T1000 (cell line): ENCODE data around the gene SMIM28.
"Not testable (repeated sequence)": the region's sequence is repeated elsewhere in the genome, so short reads cannot be mapped to it uniquely, and the experiment has no call there.

ENCODE experiments used
- DNase-seq: peaks from one replicate; lab custom pipeline; 2025; ENCODE audit warnings: mixed read lengths; lab: John Stamatoyannopoulos, UW

The SMIM28 gene

GRCh38 chr6:138405816-138406413 is 28.2 kb downstream of the SMIM28 start:
- no peak for DNase-seq

GRCh38 chr6:138406443-138406842 is 28.7 kb downstream of the SMIM28 start:
- no peak for DNase-seq

- DNase-seq = no peak
Observed at GRCh38 chr6:138410048-138410735, 32.5 kb downstream of the SMIM28 start.

- peak; percentile 29 for DNase-seq
Observed at GRCh38 chr6:138410972-138411880, 33.5 kb downstream of the SMIM28 start.

GRCh38 chr6:138415125-138415524 is 37.4 kb downstream of the SMIM28 start:
- no peak for DNase-seq

- no peak for DNase-seq
Observed at GRCh38 chr6:138416206-138416605, 38.5 kb downstream of the SMIM28 start.

- DNase-seq = no peak
Observed at GRCh38 chr6:138417493-138418117, 39.9 kb downstream of the SMIM28 start.

- no peak for DNase-seq
Observed at GRCh38 chr6:138418118-138418742, 40.5 kb downstream of the SMIM28 start.

- DNase-seq = no peak
Observed at GRCh38 chr6:138419766-138420165, 42.1 kb downstream of the SMIM28 start.

- no peak for DNase-seq
Observed at GRCh38 chr6:138420356-138420755, 42.7 kb downstream of the SMIM28 start.

- no peak for DNase-seq
Observed at GRCh38 chr6:138421089-138421488, 43.4 kb downstream of the SMIM28 start.

GRCh38 chr6:138421608-138422007 is 43.9 kb downstream of the SMIM28 start:
- no peak for DNase-seq

- DNase-seq = no peak
Observed at GRCh38 chr6:138422861-138423260, 45.2 kb downstream of the SMIM28 start.

GRCh38 chr6:138424004-138424904 is 46.5 kb downstream of the SMIM28 start:
- no peak for DNase-seq

- not testable (repeated sequence) for DNase-seq
Observed at GRCh38 chr6:138425256-138425655, 47.6 kb downstream of the SMIM28 start.

- DNase-seq = no peak
Observed at GRCh38 chr6:138426500-138427123, 48.9 kb downstream of the SMIM28 start.

GRCh38 chr6:138427701-138428100 is 50.0 kb downstream of the SMIM28 start:
- no peak for DNase-seq

GRCh38 chr6:138428944-138429598 is 51.4 kb downstream of the SMIM28 start:
- no peak for DNase-seq

- no peak for DNase-seq
Observed at GRCh38 chr6:138429761-138430160, 52.1 kb downstream of the SMIM28 start.
